Heart left ventricle (tissue), 13 donors: ENCODE measurements around the gene GALNT2.

Experiments
- POLR2A ChIP-seq, 2 donors: fragments of 450-650 bp; IDR thresholded peaks; one replicate each; pipeline ENCODE4 v1.6.1; 2017; ENCODE audit warnings: antibody characterized with exemption in 2 of 2, mild to moderate bottlenecking in 2 of 2, moderate library complexity in 2 of 2
- TF ChIP-seq, protein P1 (sequence below), 12 donors: fragments of 200-600 bp; sonication (generic) in 4 of 12; IDR thresholded peaks; one replicate each; pipeline versions ENCODE4 v1.5.0 to v1.8.0; 2018 to 2022; ENCODE audit warnings: antibody characterized with exemption in 12 of 12, mild to moderate bottlenecking in 5 of 12
- donor health status: ischemic (EF 13 %, LVEDD 7.1; RV severe dilation, severe dysfunction).
- donor health status: DM: no; HTN: yes; CAD: no.
- donor health status: DM: no; HTN: no; CAD: no.
- donor health status: ischemic (EF 25% LVEDD 6.9; RV normal size, moderate dysfunction).
- donor health status: ischemic (EF 25% LVEDD 5.7; RV mildly dilated, moderate dysfunction).
- donor health status: ischemic (EF 35%, LVEDD 5.7; RV mildly dilated, moderate dysfunction).
- donor health status: nonischemic (EF 11% LVEDD 7.7; RV severe dilation, severe dysfunction).
- donor health status: DM: yes; HTN: yes; CAD: no.
- donor health status: PGD.
- donor health status: ischemic (EF 29% LVEDD 5.4; RV normal size, mild dysfunction).
- donor health status: nonischemic (EF 23%, LVEDD 6.1; RV moderate dilation, normal function).

GRCh38 chr1:230231774-230232145 is 164.7 kb downstream of the GALNT2 start:
- no peak for TF ChIP-seq POLR2A (IDR thresholded peaks at IDR 0.05)
- TF ChIP-seq, protein P1, sequence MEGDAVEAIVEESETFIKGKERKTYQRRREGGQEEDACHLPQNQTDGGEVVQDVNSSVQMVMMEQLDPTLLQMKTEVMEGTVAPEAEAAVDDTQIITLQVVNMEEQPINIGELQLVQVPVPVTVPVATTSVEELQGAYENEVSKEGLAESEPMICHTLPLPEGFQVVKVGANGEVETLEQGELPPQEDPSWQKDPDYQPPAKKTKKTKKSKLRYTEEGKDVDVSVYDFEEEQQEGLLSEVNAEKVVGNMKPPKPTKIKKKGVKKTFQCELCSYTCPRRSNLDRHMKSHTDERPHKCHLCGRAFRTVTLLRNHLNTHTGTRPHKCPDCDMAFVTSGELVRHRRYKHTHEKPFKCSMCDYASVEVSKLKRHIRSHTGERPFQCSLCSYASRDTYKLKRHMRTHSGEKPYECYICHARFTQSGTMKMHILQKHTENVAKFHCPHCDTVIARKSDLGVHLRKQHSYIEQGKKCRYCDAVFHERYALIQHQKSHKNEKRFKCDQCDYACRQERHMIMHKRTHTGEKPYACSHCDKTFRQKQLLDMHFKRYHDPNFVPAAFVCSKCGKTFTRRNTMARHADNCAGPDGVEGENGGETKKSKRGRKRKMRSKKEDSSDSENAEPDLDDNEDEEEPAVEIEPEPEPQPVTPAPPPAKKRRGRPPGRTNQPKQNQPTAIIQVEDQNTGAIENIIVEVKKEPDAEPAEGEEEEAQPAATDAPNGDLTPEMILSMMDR (IDR thresholded peaks at IDR 0.05) = no peak
